Left renal cortex interstitium (tissue), 4 donors: Measurements from ENCODE around the gene SV2C. TPM values are rescaled to one million over a fixed set of nuclear protein-coding genes. Genes with fewer than 3 reads are reported as not detected.
A peak's percentile ranks its signal among the peaks of the same experiment; 100 is the strongest.

Source experiments
- DNase-seq, 4 donors: peaks; one replicate each; pipeline ENCODE4 v3.0.0-alpha.2; 2013; ENCODE audit warnings: low read depth in 4 of 4, low spot score in 2 of 4, missing footprints in 1 of 4
- polyA plus RNA-seq, 4 donors: library from polyadenylated mRNA; unstranded; fragments of 120-200 nt; gene quantifications; one replicate each; pipeline ENCODE4 v1.2.1, GENCODE V29; 2013; ENCODE audit not compliant: insufficient read length in 4 of 4

SV2C gene
- polyA plus RNA-seq, 4 donors = 0.05 to 0.69 (median 0.15) TPM

GRCh38 chr5:76154009-76154690 is 71.0 kb downstream of the SV2C start:
- DNase-seq = no peak

DNA sequence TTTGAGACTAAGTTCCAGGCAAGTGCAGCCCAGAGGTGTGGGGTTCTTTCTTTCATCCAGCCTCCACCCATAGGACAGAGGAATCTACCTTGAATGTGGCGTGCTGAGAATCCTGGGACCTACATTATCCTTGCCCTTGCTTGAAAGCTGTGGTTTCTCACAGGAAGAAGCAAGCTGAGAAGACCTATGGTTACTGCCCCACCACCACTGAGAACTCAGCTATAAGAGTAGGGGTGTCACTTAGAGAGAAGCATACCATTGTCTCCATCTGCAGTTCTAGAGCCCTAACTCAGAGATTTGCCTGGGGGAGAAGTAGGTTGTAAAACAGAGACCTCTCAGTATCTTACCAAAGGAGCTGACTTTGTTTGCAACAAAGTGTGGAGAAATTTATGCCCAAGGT is 72.4 kb downstream of the SV2C start:
- DNase-seq = no peak

GRCh38 chr5:76162335-76162734 is 79.2 kb downstream of the SV2C start:
- no peak for DNase-seq

DNA sequence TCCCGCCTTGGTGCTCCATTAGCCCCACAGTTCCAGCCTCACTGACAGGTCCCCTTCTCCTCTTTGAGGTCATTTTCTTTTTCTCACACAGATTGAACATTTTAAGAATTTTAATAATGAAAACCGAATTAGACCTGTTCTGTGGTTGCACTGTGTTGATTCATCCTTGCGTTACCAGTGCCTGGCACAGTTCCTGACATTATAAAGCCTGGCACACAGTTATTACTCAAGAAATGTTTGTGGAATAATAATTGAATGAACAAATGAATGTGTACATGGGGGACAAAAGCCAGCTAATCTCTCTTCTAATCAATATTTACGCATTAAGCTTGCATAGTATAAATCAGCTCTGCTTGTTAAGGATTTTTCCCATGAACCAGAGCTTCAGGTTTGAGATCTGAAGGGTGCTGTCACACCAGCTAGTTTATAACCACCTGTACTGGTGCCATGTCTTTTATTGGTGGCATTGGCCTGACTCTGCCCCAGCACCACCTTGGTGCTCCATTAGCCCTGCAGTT is 80.0 kb downstream of the SV2C start:
- DNase-seq = no peak

GRCh38 chr5:76165029-76165428 is 81.8 kb downstream of the SV2C start:
- DNase-seq = no peak

DNA sequence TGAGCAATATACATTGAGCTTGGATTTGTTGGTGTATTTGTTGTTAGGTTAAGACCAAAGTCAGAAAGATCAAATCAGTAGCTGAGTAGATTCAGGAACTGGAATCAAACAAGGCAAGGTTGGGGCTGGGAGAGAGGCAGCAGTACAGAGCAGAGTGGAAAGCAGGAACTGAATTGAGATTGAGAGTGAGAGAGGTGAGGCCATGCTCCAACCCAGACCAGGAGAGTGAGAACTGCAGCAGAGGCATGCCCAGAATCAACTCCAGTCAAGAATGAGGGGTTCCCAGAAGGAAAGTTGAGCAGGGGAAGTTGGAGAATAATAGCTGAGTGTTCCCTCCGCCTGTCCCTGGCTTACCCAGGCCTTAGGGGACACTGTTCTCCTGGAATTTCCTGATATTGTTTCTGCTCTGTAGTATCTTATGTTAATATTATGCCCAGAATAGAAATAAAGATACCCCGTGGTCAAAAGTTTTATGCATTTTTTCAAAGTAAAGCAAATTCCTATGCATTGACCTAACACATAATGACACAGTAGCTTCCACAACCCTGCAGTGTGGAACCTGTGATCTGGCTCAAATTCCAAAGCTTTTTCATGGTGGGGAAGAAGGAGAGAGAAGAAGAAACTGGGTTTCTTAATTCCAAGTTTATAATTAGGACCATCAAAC is 82.7 kb downstream of the SV2C start:
- DNase-seq = no peak

DNA sequence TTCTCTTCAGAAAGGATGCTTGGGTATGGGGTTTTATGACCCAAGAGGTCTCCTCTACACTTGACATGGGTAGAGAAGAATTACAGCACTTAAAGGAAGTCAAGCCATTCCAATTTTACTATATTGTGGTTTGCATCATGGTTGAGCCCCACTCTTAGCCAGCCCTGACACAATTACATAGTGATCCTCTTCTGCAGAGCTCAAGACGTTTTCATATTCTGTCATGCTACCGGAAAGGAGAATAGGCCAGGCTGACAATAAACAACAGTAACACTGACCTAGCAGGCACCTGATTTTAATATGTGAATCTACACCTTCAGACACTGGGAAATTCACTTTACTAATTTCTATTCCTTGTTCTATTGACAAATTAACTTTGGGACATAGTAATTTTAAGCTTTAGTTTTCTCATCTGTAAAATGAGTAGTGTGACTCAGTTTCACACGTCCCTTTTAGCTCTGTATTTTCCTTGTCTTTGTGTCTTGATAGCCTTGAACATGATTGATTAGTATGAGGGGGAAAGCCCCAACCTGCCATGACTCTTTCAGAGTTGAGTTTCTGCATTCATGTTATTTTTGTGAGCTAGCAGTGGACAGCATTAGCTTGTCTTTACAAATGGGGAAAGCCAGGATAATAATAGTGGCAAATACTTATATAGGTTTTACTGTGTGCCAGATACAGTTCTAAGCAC is 83.8 kb downstream of the SV2C start:
- DNase-seq = no peak

- DNase-seq = no peak
Observed at GRCh38 chr5:76169146-76169905, 86.1 kb downstream of the SV2C start.

GRCh38 chr5:76174101-76174500 is 90.9 kb downstream of the SV2C start:
- no peak for DNase-seq

DNA sequence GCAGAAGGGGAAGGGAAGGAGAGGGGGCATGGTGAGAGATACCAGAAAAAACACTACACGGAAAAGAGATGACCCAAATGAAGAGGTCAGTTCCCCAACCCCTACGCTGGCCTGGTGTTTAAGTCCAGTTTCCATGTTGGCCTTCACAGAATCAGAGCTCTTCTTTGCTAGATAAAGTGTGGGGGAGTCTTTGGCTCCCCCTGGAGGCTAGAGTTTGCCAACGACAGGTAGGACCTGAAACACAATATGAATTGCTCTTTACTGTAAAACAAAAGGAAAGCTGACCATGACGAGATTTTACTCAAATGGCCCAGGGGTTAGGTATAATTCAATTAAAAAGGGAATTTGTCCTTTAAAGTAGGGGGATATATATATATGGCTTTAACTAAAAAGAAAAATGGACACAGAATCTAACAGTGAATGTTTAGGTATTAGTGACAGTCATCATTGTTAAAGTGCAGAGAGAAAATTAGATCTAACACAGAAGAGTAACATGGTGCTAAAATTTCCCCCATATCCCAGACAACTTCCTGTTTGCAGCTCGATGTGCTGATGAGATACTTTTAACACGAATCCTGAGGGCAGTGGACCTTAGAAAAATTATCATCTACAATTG is 92.0 kb downstream of the SV2C start:
- DNase-seq = peak in 2 of 4 donors; percentile 10 to 46

- DNase-seq = no peak
Observed at GRCh38 chr5:76175821-76176403, 92.7 kb downstream of the SV2C start.

GRCh38 chr5:76177978-76178377 is 94.8 kb downstream of the SV2C start:
- DNase-seq = no peak

GRCh38 chr5:76178913-76179312 is 95.7 kb downstream of the SV2C start:
- no peak for DNase-seq

DNA sequence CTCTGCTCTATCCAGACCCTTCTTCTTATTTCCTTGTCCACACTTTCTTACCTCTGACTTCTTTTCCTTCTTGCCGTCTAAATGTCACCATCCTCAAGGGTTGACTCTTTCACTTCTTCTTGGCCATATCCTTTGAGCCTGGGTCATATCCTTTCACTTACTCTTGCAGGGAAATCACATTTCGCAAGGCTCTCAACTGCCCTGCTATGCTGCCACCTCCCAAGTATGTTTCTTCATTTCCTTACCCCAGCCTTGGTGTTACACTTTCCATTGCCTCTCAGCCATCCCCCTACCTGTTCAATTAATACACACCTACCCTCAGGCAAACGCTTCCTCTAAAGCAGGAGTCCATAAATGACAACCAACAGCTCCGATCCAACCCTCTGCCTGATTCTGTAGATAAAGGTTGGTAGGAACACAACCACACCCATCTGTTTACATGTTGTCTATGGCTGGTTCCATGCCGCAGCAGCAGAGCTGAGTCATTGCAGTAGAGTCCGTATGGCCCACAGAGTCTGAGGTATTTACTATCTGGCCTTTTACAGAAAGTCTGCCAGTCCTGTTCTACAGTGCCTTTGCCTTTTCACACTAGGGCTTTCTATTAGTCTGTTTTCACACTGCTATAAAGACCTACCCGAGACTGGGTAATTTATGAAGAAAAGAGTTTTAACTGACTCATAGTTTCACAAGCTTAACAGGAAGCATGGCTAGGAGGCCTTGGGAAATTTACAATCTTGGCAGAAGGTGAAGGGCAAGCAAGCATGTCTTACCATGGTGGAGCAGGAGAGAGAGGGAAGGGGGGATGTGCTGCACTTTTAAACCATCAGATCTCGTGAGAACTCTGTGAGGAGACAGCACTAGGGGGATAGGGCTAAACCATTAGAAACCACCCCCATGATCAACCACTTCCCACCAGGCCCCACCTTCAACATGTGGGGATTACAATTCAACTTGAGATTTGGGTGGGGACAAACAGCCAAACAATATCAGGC is 97.9 kb downstream of the SV2C start:
- DNase-seq = no peak

DNA sequence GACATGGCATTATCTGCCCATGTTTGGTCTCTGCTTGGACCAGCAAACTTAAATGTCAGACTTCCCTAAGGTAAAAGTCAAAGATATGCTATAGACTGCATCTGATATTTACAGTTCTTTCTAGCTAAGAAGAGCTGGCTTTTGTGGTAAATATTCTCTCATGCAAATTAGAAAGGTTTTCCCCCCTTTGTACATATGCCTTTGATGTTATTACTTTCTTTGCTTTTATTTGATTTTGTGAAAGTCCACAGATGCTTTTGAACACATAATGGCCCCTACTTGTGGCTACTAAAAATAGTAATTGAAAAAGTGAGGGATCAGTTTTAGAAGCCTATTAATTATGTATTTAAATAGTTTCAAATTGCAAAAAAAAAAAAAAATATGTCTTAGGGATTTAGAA is 104.2 kb downstream of the SV2C start:
- DNase-seq = no peak

GRCh38 chr5:76190356-76190755 is 107.2 kb downstream of the SV2C start:
- no peak for DNase-seq

- no peak for DNase-seq
Observed at GRCh38 chr5:76192837-76193236, 109.7 kb downstream of the SV2C start.

- DNase-seq = no peak
Observed at GRCh38 chr5:76193635-76194034, 110.5 kb downstream of the SV2C start.

DNA sequence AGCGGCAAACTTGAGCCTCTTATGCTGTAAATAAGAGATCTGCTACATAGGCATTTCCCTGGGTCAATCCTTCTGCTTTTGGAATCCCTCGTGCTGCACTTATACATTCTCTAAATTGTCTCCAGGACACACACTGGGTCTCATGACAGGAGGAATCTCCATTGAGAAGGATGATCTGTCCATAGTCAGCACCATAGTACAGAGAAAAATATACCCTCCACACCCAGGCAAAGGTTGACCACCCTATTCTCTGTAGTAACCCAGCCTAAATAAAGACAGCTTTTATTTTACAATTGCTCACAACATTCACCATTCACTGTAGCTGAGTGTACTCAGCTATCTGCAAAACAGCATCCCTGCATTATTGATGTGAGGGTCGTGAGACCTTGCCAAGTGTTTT is 111.2 kb downstream of the SV2C start:
- no peak for DNase-seq
